Hindlimb muscle (tissue), 1 donor: ENCODE data around the gene CACTIN. TPM values are rescaled to one million over a fixed set of nuclear protein-coding genes. Genes with fewer than 3 reads are reported as not detected.
"Not testable (repeated sequence)": the region's sequence is repeated elsewhere in the genome, so short reads cannot be mapped to it uniquely, and the experiment has no call there.

Source experiments
- DNase-seq: peaks from one replicate; pipeline ENCODE4 v3.0.0-alpha.2; 2013
- polyA plus RNA-seq: library from polyadenylated mRNA; unstranded; fragments of 120-200 nt; gene quantifications from one replicate; pipeline ENCODE4 v1.2.1, GENCODE V29; 2013; ENCODE audit not compliant: insufficient read length

CACTIN gene
- polyA plus RNA-seq, 1 donor = 25.3 TPM

DNA sequence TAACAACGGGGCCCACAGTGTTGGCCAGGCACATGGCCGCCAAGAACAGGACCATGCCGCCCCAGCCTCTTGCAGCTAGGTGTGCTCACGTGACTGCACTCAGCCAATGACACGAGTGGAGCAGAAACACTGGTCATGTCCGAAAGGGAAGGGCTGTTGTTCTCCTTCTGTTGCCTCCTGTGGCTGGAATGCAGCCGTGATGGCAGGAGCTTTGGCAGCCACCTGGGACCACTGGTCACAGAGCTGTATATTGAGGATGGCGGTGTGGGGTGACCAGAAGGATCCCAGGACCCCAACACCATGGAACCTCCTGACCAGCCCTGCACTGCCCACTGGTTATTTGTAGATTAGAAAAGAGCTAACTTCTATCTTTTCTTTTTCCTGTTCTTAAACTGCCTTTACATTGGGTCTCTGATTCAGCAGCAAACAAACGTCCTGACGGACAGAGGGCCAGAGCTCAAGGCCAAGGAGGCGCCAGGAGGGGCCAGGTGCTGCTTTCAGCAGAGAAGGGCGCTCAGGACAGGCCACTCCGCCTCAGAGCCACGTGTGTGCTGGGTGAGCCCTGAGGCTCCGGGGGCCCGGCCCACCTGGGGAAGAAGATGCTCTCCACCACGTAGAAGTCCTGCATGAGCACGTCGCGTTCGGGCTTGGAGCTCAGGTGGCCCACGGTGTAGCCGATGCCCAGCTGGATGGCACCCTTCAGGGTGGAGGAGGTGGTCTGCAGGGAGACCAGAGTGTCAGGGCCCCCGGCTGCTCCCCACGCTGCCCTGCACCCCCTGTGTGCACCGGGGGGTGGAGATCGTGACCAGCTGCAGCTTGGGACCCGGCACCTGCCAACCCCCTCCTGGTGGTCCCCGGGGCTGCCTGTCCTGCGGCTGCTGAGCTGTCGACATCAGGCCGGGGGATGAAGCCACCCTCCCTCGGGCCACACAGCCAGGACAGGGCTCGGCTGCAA, 35.0 kb upstream of the CACTIN start:
- DNase-seq = no peak

DNA sequence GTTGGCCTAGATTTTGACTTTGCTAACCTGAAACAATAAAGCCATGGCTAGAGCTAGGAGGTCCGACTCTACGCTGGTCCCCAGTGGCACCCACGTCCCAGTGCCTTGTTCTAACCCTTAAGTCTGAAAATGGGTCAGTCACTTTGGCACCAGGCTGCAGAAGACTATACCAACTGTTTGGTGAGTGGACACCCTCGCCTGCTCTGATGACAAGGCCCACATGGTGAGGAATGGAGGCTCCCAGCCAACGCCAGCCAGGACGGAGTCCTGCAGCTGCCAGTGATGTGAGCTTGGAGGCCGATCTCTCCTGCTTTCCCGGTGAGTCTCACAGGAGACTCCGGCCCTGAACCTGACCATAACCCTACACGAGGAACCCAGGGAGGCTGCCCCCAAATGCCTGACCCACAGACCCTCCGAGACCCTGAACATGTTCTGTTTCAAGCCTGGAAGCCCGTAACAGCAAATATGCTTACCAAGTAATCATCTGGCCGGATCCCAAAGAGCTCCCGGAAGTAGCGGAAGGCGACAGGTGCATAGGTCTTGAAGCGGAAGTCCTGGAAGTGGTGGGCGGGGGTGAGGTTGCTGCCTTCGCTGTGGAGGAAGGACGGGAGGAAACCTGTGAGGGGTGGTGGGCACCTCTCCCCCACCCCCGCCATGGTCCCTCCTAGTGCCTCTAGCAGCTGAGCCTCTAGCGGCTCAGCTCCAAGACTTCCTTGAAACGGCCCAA, 34.1 kb upstream of the CACTIN start:
- no peak for DNase-seq

DNA sequence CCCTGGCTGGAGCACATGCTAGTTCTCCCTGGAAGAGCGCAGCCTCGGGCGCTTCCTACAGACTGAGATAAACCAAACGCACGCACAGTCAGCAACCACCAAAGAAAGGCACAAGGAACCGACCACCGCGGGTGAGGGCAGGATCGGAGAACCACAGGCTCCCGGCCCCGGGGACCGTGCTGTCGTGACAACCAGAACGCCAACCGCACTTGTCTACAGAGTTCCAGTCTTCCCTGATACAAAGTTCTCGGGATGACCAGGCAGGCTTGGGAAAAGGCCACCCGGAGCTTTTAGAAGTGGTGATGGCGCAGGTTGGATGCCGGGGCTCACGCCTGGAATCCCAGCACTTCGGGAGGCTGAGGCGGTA, 33.1 kb upstream of the CACTIN start:
- no peak for DNase-seq

DNA sequence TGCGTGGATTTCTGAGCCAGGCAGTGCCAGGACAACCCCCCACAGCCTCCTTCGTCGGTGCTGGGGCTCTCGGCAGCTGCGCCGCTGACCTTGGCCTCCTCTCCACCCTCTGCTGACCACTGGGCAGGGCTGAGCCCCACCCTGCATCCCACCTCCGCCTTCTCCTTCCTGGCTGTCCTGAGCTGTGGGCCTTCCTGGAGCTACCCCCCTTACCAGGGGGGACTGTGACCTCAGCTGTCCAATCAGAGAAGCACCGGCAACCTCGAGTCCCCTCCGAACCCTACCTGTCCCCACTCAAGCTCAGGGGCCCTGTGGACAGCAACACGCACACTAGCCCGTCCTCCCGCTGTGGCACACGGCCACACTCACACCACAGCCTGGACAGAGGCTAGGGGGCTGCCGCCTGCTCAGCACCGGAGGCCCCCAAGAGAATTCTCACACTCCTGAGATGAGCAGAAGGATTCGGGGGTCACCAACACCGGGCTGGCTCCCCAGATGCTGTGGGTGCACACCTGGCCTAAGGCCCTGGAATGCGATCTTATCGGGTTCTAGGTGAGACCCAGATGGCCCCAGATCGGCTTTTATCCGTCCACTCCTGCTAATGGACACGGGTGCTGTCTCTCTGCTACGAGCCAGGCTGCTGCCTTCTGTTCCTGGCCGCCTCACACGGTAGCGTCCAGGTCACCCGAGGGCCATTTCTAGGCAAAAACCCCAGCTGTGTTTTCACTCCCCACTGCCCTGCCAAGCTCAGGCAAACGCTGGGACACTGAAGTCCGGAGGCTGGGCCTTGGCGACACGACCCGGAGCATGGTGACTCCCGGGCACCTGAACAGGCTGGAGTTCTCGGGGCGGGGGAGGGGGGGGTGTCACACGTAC, 32.5 kb upstream of the CACTIN start:
- DNase-seq = no peak

DNA sequence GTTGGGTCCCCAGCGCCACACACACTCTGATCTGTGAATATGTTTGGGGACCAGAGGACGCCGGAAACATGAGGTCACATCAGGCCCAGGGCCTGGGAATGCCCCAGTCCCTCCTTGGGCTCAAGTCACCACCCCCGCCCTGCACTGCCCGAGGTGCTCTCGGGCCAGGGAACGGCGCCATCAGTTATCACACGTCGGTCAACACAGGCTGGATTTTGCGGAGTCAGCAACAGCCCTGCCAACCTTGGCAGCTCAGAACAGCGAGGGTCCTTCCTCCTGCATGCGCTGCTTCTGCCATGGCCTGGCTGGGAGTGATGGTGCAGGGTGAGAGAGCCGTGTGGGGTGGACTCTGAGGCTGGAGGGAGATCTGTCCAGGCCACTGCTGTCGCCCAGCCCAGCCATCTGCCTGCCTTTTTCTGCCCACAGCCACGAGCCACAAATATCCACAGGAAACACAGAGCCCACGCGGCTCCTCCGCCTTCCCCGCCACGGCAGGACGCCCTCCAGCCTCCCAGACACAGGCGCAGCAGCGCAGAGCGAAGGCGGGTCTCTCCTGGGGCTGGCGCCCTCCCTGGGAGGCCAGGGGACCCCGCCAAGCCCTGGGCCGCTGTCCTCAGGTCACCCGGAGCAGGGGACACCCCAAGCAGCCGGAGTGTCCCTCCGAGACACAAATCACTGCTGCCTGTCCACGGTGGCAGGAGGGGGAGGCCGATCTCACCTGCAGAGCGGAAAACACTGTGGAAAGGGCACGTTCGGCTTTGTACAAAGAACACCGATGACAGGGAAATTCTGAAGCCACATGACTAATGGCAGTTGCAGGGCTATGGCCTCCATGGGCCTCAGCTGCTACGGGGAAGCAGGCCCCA, 31.6 kb upstream of the CACTIN start:
- no peak for DNase-seq

- DNase-seq = no peak
Measured at GRCh38 chr19:3657395-3657769, 30.8 kb upstream of the CACTIN start.

DNA sequence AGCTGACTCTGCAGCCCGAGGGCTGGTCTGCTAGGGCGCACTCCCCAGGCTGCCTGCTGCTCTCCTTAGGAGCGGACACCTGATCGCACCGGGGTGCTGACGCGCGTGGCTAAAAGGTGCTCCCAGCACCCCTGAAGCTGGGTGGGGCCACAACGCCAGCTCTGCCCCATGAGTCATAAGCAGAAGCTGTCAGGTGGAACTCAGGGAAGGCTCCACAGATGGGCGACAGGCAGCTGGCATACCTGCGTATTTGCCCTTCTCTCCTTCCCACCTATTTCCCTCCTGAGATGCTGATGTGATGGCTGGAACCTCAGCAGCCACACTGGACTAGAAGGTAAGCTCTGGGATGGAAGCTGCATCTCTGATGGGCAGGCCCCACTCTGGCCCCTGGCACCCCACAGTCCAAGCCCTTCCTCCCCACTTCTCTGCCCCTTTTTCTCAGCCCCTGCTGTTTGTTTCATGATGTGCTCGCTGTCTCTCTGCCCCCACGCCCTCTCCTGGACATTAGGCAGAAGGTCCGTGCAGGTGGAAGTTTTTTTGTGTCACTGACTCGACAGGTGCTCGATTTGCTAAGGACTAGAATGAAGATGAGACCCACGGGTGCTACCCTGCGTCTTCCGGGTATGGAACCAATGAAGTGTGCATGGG, 30.3 kb upstream of the CACTIN start:
- no peak for DNase-seq

DNA sequence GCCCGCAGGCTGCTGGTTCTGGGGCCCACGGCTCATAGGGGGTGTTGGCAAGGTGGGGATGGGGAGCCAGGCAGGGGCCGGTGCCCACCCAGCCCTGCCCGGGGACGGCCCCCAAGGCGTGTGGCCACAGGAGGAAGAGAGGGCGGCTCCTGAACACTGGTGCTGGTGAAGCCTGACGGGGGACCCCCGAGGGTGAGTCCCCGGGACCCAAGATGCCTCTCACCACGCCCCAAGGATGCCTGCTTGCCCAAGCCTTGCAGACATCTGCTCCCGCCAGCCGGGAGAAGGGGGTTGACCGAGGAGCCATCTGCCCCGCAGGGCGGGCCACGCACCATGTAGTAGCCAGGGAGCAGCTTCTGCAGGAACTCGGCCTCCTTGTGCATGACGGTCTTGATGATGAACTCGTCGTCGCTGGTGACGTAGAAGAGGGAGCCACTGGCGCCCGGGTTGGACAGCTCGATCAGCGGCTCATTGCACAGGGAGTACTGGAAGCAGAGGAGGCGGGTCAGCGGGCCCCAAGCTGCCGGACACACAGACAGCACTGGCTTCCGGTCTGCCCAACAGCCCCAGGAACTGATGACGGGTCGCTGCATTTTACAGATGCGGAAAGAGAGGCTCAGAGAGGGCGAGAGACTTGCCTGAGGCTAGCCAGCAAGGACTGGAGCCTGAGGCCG, 29.6 kb upstream of the CACTIN start:
- no peak for DNase-seq

GRCh38 chr19:3655402-3656072, 28.9 kb upstream of the CACTIN start:
- no peak for DNase-seq

DNA sequence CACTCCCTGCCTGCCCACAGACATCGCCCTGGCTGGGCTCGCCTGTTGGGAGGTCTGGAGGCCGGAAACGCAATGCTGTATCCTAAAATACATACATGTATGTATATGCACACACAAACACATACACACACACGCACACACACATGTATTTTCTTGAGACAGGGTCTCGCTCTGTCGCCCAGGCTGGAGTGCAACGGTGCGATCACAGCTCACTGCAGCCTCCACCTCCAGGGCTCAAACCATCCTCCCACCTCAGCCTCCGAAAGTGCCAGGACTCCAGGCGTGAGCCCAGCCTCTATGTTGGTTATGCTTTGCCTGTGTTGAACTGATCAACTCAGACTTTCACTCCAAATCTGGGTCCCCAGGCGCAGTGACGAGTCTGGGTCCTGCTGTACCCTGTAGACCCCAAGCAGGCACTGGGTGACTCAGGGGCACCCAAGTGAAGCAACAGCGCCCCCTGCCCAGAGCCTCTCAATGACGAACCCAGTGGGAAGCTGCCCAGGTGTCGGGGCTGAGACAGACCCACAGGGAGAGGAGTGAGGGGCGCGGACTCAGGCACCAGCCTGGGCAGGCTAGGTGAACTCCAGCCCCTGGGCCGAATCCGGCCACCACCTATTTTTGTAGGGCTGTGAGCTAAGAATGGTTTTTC, 27.4 kb upstream of the CACTIN start:
- DNase-seq = no peak

DNA sequence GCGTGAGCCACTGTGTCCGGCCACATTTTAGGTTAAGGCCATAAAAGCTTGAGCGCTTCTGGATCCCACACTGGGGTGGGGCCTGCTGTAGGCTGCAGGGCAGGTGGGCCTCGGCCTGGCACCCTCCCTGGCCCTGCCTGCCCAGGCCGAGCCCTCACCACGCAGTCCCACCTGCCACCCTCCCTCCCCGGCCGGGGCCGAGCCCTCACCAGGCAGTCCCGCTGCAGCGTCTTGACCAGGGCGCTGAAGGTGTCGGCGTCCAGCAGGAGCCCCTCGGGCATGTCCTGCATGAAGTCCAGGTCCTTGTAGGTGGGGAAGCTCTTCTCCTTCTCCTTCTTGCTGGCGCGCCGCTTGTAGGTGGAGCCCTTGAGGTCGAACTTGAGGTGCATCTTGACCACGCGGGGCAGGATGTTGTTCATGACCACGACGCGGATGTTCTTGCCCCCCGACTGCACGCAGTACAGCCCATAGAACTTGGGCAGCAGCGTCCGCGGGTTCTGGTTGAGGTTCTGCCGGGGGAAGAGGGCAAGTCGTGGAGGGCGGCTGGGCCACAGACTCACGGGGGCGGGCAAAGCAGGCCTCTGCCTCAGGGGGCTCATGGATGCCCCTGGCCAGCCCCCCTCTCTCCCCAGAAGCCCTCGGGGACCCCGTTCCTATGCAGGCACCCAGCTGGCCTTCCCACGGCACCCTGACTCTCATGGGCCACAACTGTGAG, 26.6 kb upstream of the CACTIN start:
- DNase-seq = no peak

- DNase-seq = no peak
Measured at GRCh38 chr19:3652422-3652821, 25.8 kb upstream of the CACTIN start.

GRCh38 chr19:3651684-3652083, 25.1 kb upstream of the CACTIN start:
- DNase-seq = no peak

- DNase-seq = no peak
Measured at GRCh38 chr19:3649888-3650287, 23.3 kb upstream of the CACTIN start.

GRCh38 chr19:3648037-3648905, 21.7 kb upstream of the CACTIN start:
- DNase-seq = no peak

DNA sequence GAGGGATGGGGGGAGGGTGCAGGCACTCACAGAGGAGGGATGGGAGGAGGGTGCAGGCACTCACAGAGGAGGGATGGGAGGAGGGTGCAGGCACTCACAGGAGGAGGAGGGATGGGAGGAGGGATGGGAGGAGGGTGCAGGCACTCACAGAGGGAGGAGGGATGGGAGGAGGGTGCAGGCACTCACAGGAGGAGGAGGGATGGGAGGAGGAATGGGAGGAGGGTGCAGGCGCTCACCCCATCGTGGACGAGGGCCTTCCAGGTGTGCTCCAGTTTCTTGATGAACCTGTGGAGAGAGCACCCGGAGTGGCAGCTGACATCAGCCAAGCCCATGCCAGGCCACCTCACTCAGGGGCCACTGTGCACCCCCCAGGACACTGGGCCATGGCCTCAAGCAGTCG, 20.5 kb upstream of the CACTIN start:
- not testable (repeated sequence) for DNase-seq

- no peak for DNase-seq
Measured at GRCh38 chr19:3646336-3647092, 19.9 kb upstream of the CACTIN start.
